Keratinocyte (primary cell): ENCODE measurements around the gene NDUFB1. TPM values are rescaled to one million over a fixed set of nuclear protein-coding genes. Genes with fewer than 3 reads are reported as not detected.
A peak's percentile ranks its signal among the peaks of the same experiment; 100 is the strongest.

ENCODE experiments used
- DNase-seq: peaks from one replicate; pipeline ENCODE4 v3.0.0-alpha.2; 2011; ENCODE audit warnings: low read depth, missing footprints, low spot score
- FAIRE-seq: peaks from 2 replicates; lab custom pipeline; 2011; peaks lifted over from hg19 to GRCh38; lab: Jason Lieb, UNC
- H2AFZ ChIP-seq: 2 replicates; pipeline ENCODE4 v1.6.0; 2012; ENCODE audit warnings: low read length, control low read depth, inconsistent platforms; ENCODE audit not compliant: control insufficient read depth
- H3K27ac ChIP-seq: 2 replicates; pipeline ENCODE4 v1.5.1; 2011; ENCODE audit warnings: low read length; ENCODE audit not compliant: control insufficient read depth, insufficient read depth
- H3K27me3 ChIP-seq: 3 replicates; pipeline ENCODE4 v1.6.0; 2011; ENCODE audit warnings: low read length; ENCODE audit not compliant: control insufficient read depth, insufficient read depth; ENCODE audit errors: extremely low read depth
- H3K36me3 ChIP-seq, 2 experiments: 2 replicates in 1 of 2; 3 replicates in 1 of 2; pipeline ENCODE4 v1.5.1; 2011; ENCODE audit warnings: low read length in 2 of 2, mild to moderate bottlenecking in 1 of 2; ENCODE audit not compliant: control insufficient read depth in 2 of 2, insufficient read depth in 2 of 2; ENCODE audit errors: extremely low read depth in 1 of 2
- H3K4me1 ChIP-seq: 3 replicates; pipeline ENCODE4 v1.5.1; 2011; ENCODE audit warnings: low read length; ENCODE audit not compliant: control insufficient read depth, insufficient read depth; ENCODE audit errors: extremely low read depth
- H3K4me2 ChIP-seq: 3 replicates; pipeline ENCODE4 v1.6.0; 2011; ENCODE audit warnings: low read depth, low read length; ENCODE audit not compliant: control insufficient read depth, insufficient read depth; ENCODE audit errors: extremely low read depth
- H3K4me3 ChIP-seq, 3 experiments: fragments of 200-600 bp in 1 of 3; sonication (generic) in 1 of 3; 2 replicates in 2 of 3; 3 replicates in 1 of 3; pipeline ENCODE4 v1.5.1; 2011 to 2016; ENCODE audit warnings: low read length in 3 of 3, mild to moderate bottlenecking in 3 of 3, control low read depth in 2 of 3, inconsistent platforms in 1 of 3, low read depth in 1 of 3, mixed read lengths in 1 of 3, mixed run types in 1 of 3, moderate library complexity in 1 of 3; ENCODE audit not compliant: control insufficient read depth in 2 of 3, insufficient read depth in 2 of 3; ENCODE audit errors: extremely low read depth in 1 of 3
- H3K79me2 ChIP-seq: 2 replicates; pipeline ENCODE4 v1.6.0; 2012; ENCODE audit warnings: low read length; ENCODE audit not compliant: control insufficient read depth, insufficient read depth
- H3K9ac ChIP-seq: 3 replicates; pipeline ENCODE4 v1.6.0; 2011; ENCODE audit warnings: low read length; ENCODE audit not compliant: control insufficient read depth, insufficient read depth; ENCODE audit errors: extremely low read depth
- H3K9me1 ChIP-seq: 3 replicates; pipeline ENCODE4 v1.6.0; 2011; ENCODE audit warnings: low read length; ENCODE audit not compliant: control insufficient read depth, insufficient read depth; ENCODE audit errors: extremely low read depth
- H3K9me3 ChIP-seq: 2 replicates; pipeline ENCODE4 v1.5.1; 2012; ENCODE audit warnings: low read depth, low read length; ENCODE audit not compliant: control insufficient read depth
- H4K20me1 ChIP-seq: 3 replicates; pipeline ENCODE4 v1.6.0; 2011; ENCODE audit warnings: low read length; ENCODE audit not compliant: control insufficient read depth, insufficient read depth; ENCODE audit errors: extremely low read depth
- CTCF ChIP-seq, 3 experiments: IDR thresholded peaks in 1 of 3; conservative IDR thresholded peaks in 1 of 3; optimal IDR thresholded peaks in 1 of 3; 2 replicates in 2 of 3; 3 replicates in 1 of 3; pipeline versions ENCODE3 to v1.5.1; 2011; ENCODE audit warnings: low read length in 3 of 3, mild to moderate bottlenecking in 3 of 3, moderate library complexity in 2 of 3, control low read depth in 1 of 3, inconsistent platforms in 1 of 3; ENCODE audit not compliant: insufficient read depth in 2 of 3; ENCODE audit errors: extremely low read depth in 1 of 3
- EZH2 ChIP-seq: IDR thresholded peaks from one replicate; pipeline ENCODE4 v1.6.1; 2012; ENCODE audit warnings: inconsistent platforms, mild to moderate bottlenecking, low read length, moderate library complexity
- dilution Hi-C: fragments of 300-500 bp; cut with MboI; formaldehyde crosslinking; loops from one replicate; pipeline ENCODE4 v1.7.0; 2020; ENCODE audit warnings: low sequenced_read_pairs; ENCODE audit not compliant: extremely low pct_ligation_motif_present
- polyA plus RNA-seq, 5 experiments: library from polyadenylated mRNA; depleted of rRNA in 3 of 5; stranded (reverse) in 3 of 5; stranded (forward) in 1 of 5; unstranded in 1 of 5; fragments of >200 nt; gene quantifications; 1 replicate in 1 of 5; 2 replicates in 3 of 5; 3 replicates in 1 of 5; pipeline versions ENCODE4 v1.2.1 to v1.2.3, GENCODE V29; 2011 to 2012; ENCODE audit warnings: missing spikeins in 2 of 5, low read depth in 1 of 5, low replicate concordance in 1 of 5

Gene NDUFB1
- polyA plus RNA-seq, 1 donor (not counting 4 experiments of a cell fraction or from before 2014, with no cell fraction given) = 555 TPM

GRCh38 chr14:92122351-92122677, 808 bp upstream of the NDUFB1 start:
- H3K27me3 ChIP-seq = no peaks in the 10 kb centered on the region
- H3K4me3 ChIP-seq = peak overlapping the region; percentile 85 to 97 (median 94)
- peak overlapping the region; percentile 98 for H3K9ac ChIP-seq
- H3K4me1 ChIP-seq = peaks cover 3% of the 10 kb centered on the region
- H3K79me2 ChIP-seq = peaks cover 45% of the 10 kb centered on the region
- FAIRE-seq = no peak
- H3K27ac ChIP-seq = peak overlapping the region; percentile 80
- H3K9me3 ChIP-seq = no peaks in the 10 kb centered on the region
- H3K36me3 ChIP-seq = peaks cover 4% of the 10 kb centered on the region in 2 experiments
- no peaks in the 10 kb centered on the region for H4K20me1 ChIP-seq
- peak overlapping the region; percentile 99 for H2AFZ ChIP-seq
- dilution Hi-C loops = no loop called here
- H3K4me2 ChIP-seq = peak overlapping the region; percentile 77
- H3K9me1 ChIP-seq = no peaks in the 10 kb centered on the region
- DNase-seq = no peak
- TF ChIP-seq CTCF (optimal IDR thresholded peaks at IDR 0.05 in 1 of 3, IDR thresholded peaks at IDR 0.05 in 1 of 3, conservative IDR thresholded peaks at IDR 0.05 in 1 of 3; ENCODE audit: extremely low read depth in 1 of 3, insufficient read depth in 2 of 3, low read length in 3 of 3) (no peak), EZH2 (no peak)

- H3K4me1 ChIP-seq = peaks cover 3% of the 10 kb centered on the region
- peak overlapping the region; percentile 77 for H3K4me2 ChIP-seq
- peak overlapping the region; percentile 99 for H2AFZ ChIP-seq
- H3K9ac ChIP-seq = peak overlapping the region; percentile 98
- peaks cover 3 to 8% of the 10 kb centered on the region in 2 experiments for H3K36me3 ChIP-seq
- H3K27me3 ChIP-seq = no peaks in the 10 kb centered on the region
- no peak for FAIRE-seq
- no peaks in the 10 kb centered on the region for H4K20me1 ChIP-seq
- H3K9me1 ChIP-seq = no peaks in the 10 kb centered on the region
- dilution Hi-C loops = no loop called here
- H3K27ac ChIP-seq = peak overlapping the region; percentile 80
- no peaks in the 10 kb centered on the region for H3K9me3 ChIP-seq
- peak overlapping the region; percentile 85 to 97 (median 94) for H3K4me3 ChIP-seq
- peaks cover 45% of the 10 kb centered on the region for H3K79me2 ChIP-seq
- no peak for DNase-seq
- TF ChIP-seq EZH2 = no peak
- TF ChIP-seq CTCF (optimal IDR thresholded peaks at IDR 0.05 in 1 of 3, IDR thresholded peaks at IDR 0.05 in 1 of 3, conservative IDR thresholded peaks at IDR 0.05 in 1 of 3; ENCODE audit: extremely low read depth in 1 of 3, insufficient read depth in 2 of 3, low read length in 3 of 3) = no peak
Observed at GRCh38 chr14:92121207-92121669, 268 bp downstream of the NDUFB1 start.
